H9 (cell line): ENCODE data around the gene DGCR2. TPM values are rescaled to one million over a fixed set of nuclear protein-coding genes. Genes with fewer than 3 reads are reported as not detected.

Source experiments
- DNase-seq: peaks from one replicate; pipeline ENCODE4 v3.0.0-alpha.2; 2017
- H2AFZ ChIP-seq: one replicate; pipeline ENCODE4 v1.6.1; 2013; ENCODE audit warnings: mild to moderate bottlenecking, low read length, control low read depth, moderate library complexity
- H2AK5ac ChIP-seq: 2 replicates; pipeline ENCODE4 v1.6.1; 2013; ENCODE audit warnings: low read length, control low read depth, mixed read lengths; ENCODE audit not compliant: insufficient read length
- H2BK120ac ChIP-seq: one replicate; pipeline ENCODE4 v1.6.1; 2013; ENCODE audit warnings: low read depth, mild to moderate bottlenecking, low read length, control low read depth, inconsistent platforms; ENCODE audit not compliant: poor library complexity, severe bottlenecking
- H2BK12ac ChIP-seq: 2 replicates; pipeline ENCODE4 v1.6.1; 2013; ENCODE audit warnings: low read length, control low read depth, mixed read lengths, low read depth; ENCODE audit not compliant: insufficient read length
- H2BK15ac ChIP-seq: 2 replicates; pipeline ENCODE4 v1.6.1; 2013; ENCODE audit warnings: low read depth, low read length, control low read depth
- H2BK20ac ChIP-seq: one replicate; pipeline ENCODE4 v1.6.1; 2013; ENCODE audit warnings: low read depth, mild to moderate bottlenecking, low read length, control low read depth, inconsistent platforms; ENCODE audit not compliant: poor library complexity, severe bottlenecking
- H2BK5ac ChIP-seq: 2 replicates; pipeline ENCODE4 v1.6.1; 2013; ENCODE audit warnings: low read length, control low read depth, mixed read lengths; ENCODE audit not compliant: insufficient read length
- H3K14ac ChIP-seq: 2 replicates; pipeline ENCODE4 v1.6.1; 2013; ENCODE audit warnings: low read length, control low read depth; ENCODE audit not compliant: insufficient read depth
- H3K18ac ChIP-seq: 2 replicates; pipeline ENCODE4 v1.6.1; 2013; ENCODE audit warnings: low read depth, mild to moderate bottlenecking, mixed read lengths, low read length, control low read depth; ENCODE audit not compliant: insufficient read length
- H3K23ac ChIP-seq: 2 replicates; pipeline ENCODE4 v1.6.1; 2013; ENCODE audit warnings: low read length, control low read depth, mixed read lengths, low read depth; ENCODE audit not compliant: insufficient read length
- H3K23me2 ChIP-seq: 2 replicates; pipeline ENCODE4 v1.6.1; 2013; ENCODE audit warnings: low read depth, mild to moderate bottlenecking, mixed read lengths, low read length, control low read depth; ENCODE audit not compliant: insufficient read length, poor library complexity, severe bottlenecking
- H3K27ac ChIP-seq: 2 replicates; pipeline ENCODE4 v1.5.1; 2013; ENCODE audit warnings: low read length, control low read depth, mixed read lengths, low read depth; ENCODE audit not compliant: insufficient read length
- H3K27me3 ChIP-seq: 2 replicates; pipeline ENCODE4 v1.6.1; 2013; ENCODE audit warnings: low read length, control low read depth, inconsistent platforms; ENCODE audit not compliant: insufficient read depth
- H3K4ac ChIP-seq: 2 replicates; pipeline ENCODE4 v1.6.1; 2013; ENCODE audit warnings: low read depth, mild to moderate bottlenecking, control low read depth, inconsistent platforms, low read length, moderate library complexity
- H3K4me1 ChIP-seq: 2 replicates; pipeline ENCODE4 v1.6.1; 2013; ENCODE audit warnings: low read length, control low read depth, inconsistent platforms; ENCODE audit not compliant: insufficient read depth
- H3K4me2 ChIP-seq: 2 replicates; pipeline ENCODE4 v1.6.1; 2013; ENCODE audit warnings: low read length, control low read depth, mixed read lengths; ENCODE audit not compliant: insufficient read length, insufficient read depth
- H3K56ac ChIP-seq: 2 replicates; pipeline ENCODE4 v1.6.1; 2013; ENCODE audit warnings: low read depth, mild to moderate bottlenecking, mixed read lengths, low read length, control low read depth; ENCODE audit not compliant: insufficient read length
- H3K79me1 ChIP-seq: 2 replicates; pipeline ENCODE4 v1.6.1; 2013; ENCODE audit warnings: low read depth, mild to moderate bottlenecking, moderate library complexity, low read length, control low read depth, inconsistent platforms; ENCODE audit not compliant: insufficient read depth, poor library complexity, severe bottlenecking
- H3K79me2 ChIP-seq: 2 replicates; pipeline ENCODE4 v1.6.1; 2013; ENCODE audit warnings: low read length, control low read depth, inconsistent platforms; ENCODE audit not compliant: insufficient read depth
- H3K9ac ChIP-seq: 2 replicates; pipeline ENCODE4 v1.6.1; 2013; ENCODE audit warnings: low read length, control low read depth, mixed read lengths; ENCODE audit not compliant: insufficient read length; ENCODE audit errors: extremely low read depth
- H3K9me3 ChIP-seq: one replicate; pipeline ENCODE4 v1.6.1; 2013; ENCODE audit warnings: low read depth, low read length, inconsistent platforms; ENCODE audit not compliant: control insufficient read depth
- H3T11ph ChIP-seq: one replicate; pipeline ENCODE4 v1.6.1; 2013; ENCODE audit warnings: mild to moderate bottlenecking, low read length, control low read depth, inconsistent platforms
- H4K20me1 ChIP-seq: one replicate; pipeline ENCODE4 v1.6.1; 2013; ENCODE audit not compliant: control insufficient read depth, insufficient read length, insufficient read depth
- H4K5ac ChIP-seq: 2 replicates; pipeline ENCODE4 v1.6.1; 2013; ENCODE audit warnings: low read depth, mild to moderate bottlenecking, mixed read lengths, low read length, control low read depth; ENCODE audit not compliant: insufficient read length
- H4K8ac ChIP-seq: replicated peaks from 2 replicates; pipeline ENCODE4 v1.6.1; 2013; ENCODE audit warnings: low read length, control low read depth, mixed read lengths, low read depth; ENCODE audit not compliant: insufficient read length
- H4K91ac ChIP-seq: 2 replicates; pipeline ENCODE4 v1.6.1; 2013; ENCODE audit warnings: low read depth, mild to moderate bottlenecking, moderate library complexity, mixed read lengths, low read length, control low read depth; ENCODE audit not compliant: insufficient read length
- H3K27ac Mint-ChIP-seq, 3 experiments: 2 replicates in 2 of 3; 3 replicates in 1 of 3; pipeline ENCODE4 v1.8.0; 2020 to 2021; ENCODE audit warnings: mixed read lengths in 3 of 3, mild to moderate bottlenecking in 1 of 3, moderate library complexity in 1 of 3
- H3K27me3 Mint-ChIP-seq: 2 replicates; pipeline ENCODE4 v1.8.0; 2021; ENCODE audit warnings: low read depth, mild to moderate bottlenecking, moderate library complexity, mixed read lengths
- H3K36me3 Mint-ChIP-seq, 3 experiments: 2 replicates in 2 of 3; 3 replicates in 1 of 3; pipeline ENCODE4 v1.8.0; 2020 to 2021; ENCODE audit warnings: low read depth in 3 of 3, mixed read lengths in 3 of 3; ENCODE audit not compliant: insufficient read depth in 1 of 3
- H3K4me1 Mint-ChIP-seq, 2 experiments: 2 replicates each; pipeline ENCODE4 v1.8.0; 2020; ENCODE audit warnings: mixed read lengths in 2 of 2
- H3K4me3 Mint-ChIP-seq, 2 experiments: 2 replicates in 1 of 2; 3 replicates in 1 of 2; pipeline ENCODE4 v1.8.0; 2020 to 2021; ENCODE audit warnings: mild to moderate bottlenecking in 2 of 2, mixed read lengths in 2 of 2, moderate library complexity in 1 of 2
- H3K9me3 Mint-ChIP-seq, 2 experiments: 2 replicates in 1 of 2; 3 replicates in 1 of 2; pipeline ENCODE4 v1.8.0; 2020; ENCODE audit warnings: mild to moderate bottlenecking in 2 of 2, mixed read lengths in 2 of 2, moderate library complexity in 1 of 2
- CTCF ChIP-seq: fragments of 200-600 bp; sonication (generic); conservative IDR thresholded peaks from 3 replicates; pipeline ENCODE4 v1.8.0; 2021; ENCODE audit warnings: antibody characterized with exemption, mild to moderate bottlenecking
- WGBS: extraction: QIAGEN DNeasy Blood & Tissue Kit; methylation state at CpG from one replicate; pipeline ENCODE4 v1.1.7; 2013; ENCODE audit warnings: missing lambda C conversion rate, low lambda C conversion rate, mixed read lengths; ENCODE audit not compliant: insufficient read length; ENCODE audit errors: extremely low coverage; 5-methylcytosine and 5-hydroxymethylcytosine counted together
- total RNA-seq: library from RNA; stranded (reverse); gene quantifications from 2 replicates; pipeline ENCODE4 v1.2.1, GENCODE V29; 2021

Gene DGCR2
- total RNA-seq, 1 experiment from 2014 or later, result 47.2 TPM

- no peak for TF ChIP-seq CTCF
- Mint-ChIP-seq H3K4me1 (peaks cover 4 to 11% of the 10 kb centered on the region in 2 experiments), H3K4me3 (peak overlapping the region in 1 of 2 experiments; percentile 5; a peak in 1 of 5 replicates), H3K9me3 (no peaks in the 10 kb centered on the region), H3K27ac (peak overlapping the region in 1 of 3 experiments; percentile 14; a peak in 1 of 7 replicates), H3K36me3 (peaks cover 1 to 21% (median 20%) of the 10 kb centered on the region in 3 experiments; a peak in 5 of 7 replicates), H3K27me3 (peaks cover 16% of the 10 kb centered on the region)
- no peak overlapping the region for H3K14ac ChIP-seq
- H3K23me2 ChIP-seq, result no peaks in the 10 kb centered on the region
- no peak overlapping the region for H2BK20ac ChIP-seq
- H3T11ph ChIP-seq, result no peak overlapping the region
- no peak overlapping the region for H3K9ac ChIP-seq
- H3K56ac ChIP-seq, result no peak overlapping the region
- no peak overlapping the region for H3K27ac ChIP-seq
- no peaks in the 10 kb centered on the region for H3K4me1 ChIP-seq
- H2BK12ac ChIP-seq, result no peak overlapping the region
- H3K4ac ChIP-seq, result no peak overlapping the region
- no peak overlapping the region for H2BK5ac ChIP-seq
- no peak overlapping the region for H3K18ac ChIP-seq
- no peaks in the 10 kb centered on the region for H4K20me1 ChIP-seq
- no peaks in the 10 kb centered on the region for H3K79me1 ChIP-seq
- H4K5ac ChIP-seq, result no peak overlapping the region
- no peak overlapping the region for H2AK5ac ChIP-seq
- H2BK120ac ChIP-seq, result no peak overlapping the region
- H3K27me3 ChIP-seq, result no peaks in the 10 kb centered on the region
- no peak overlapping the region for H3K23ac ChIP-seq
- no peaks in the 10 kb centered on the region for H3K79me2 ChIP-seq
- H4K91ac ChIP-seq, result no peak overlapping the region
- no peak overlapping the region for H3K4me2 ChIP-seq
- no peak overlapping the region for H2BK15ac ChIP-seq
- no peaks in the 10 kb centered on the region for H3K9me3 ChIP-seq
- no peak overlapping the region for H2AFZ ChIP-seq
- no CpG with 5 or more reads among the region's 4 CpGs for WGBS
- H4K8ac ChIP-seq, result no peak overlapping the region
- DNase-seq, result no peak
These were observed 86.0 kb downstream of the DGCR2 start for GRCh38 chr22:19036229-19036522.
